Stimulated activated CD4-positive, alpha-beta T cell treated with anti-CD3 and anti-CD28 coated beads, Interleukin-4, amount 100 ng/mL, for 48 hours (primary cell): ENCODE results near the gene PLEKHM1.
"Not testable (repeated sequence)": the region's sequence is repeated elsewhere in the genome, so short reads cannot be mapped to it uniquely, and the experiment has no call there.

Source experiments
- DNase-seq, 2 donors: peaks; one replicate each; pipeline ENCODE4 v3.0.0-alpha.2; 2020; ENCODE audit warnings: low read depth in 2 of 2

The PLEKHM1 gene

DNA sequence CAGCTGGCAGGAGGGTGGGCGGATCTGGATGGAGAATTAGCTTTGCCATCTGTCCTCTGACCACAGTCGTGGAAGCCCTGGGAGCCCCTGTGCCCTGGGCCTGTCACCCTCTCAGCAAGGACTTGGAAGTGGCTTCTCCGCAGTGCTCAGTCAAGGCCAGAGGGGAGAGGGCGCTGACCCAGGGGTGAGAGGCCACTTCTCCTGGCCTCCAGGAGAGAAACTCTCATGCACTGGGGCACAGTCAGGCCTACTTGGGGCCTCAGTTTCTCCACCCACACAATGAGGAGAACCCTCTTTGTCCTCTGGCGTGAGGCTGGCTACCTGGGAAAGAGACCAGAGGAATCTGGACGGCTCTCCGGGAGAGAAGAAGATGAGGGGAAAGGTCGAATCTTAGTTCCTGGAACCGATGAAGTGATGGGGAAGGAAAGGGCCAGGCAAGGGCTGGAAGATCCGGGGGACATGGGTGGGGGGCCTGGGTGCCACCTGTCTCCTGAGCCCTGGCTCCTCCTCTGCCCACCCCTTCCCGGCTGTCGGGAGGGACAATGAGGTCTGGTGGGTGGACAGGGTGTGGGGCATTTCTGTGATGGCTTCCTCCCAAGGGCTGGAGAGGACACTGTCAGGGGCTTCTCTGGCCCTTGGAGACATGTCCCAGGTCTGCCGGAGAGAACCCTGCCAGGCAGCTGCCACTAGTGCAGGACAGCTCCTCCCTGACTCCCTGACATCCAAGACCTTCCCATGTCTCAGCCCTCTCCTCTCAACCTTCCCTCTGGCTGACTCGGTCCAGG lies 48.8 kb downstream of the PLEKHM1 start:
- no peak for DNase-seq

DNA sequence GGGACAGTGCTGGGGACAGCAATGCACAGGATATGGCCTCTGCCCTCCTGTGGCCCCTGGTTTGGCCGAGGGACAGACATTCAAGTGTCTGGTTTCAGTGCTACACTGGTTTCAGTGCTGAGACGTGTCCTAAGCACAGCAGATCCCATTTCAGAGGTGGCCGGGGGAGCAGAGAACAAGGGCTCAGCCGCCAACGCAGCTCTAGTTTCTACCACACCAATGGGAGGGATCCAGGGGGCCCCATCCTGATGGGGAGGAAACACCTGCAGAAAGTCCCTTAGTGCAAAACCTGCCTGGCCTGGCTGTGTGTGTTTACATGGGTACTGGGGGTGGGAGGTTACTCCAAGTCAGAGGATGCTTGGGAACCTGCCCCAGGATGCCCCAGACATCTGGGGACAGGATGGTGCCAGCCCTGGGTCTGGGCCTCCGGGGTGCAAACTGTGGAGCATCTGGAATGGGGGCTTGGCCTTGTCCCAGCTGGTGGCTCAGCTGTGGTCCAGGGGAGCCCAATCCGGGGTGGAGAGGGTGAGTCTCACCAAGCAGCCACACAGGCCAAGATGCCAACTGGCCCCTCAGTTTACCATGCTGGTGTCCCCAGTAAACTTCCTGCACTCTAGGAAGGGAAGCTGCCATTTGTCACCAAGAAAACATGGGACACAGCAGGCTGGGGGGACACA lies 49.5 kb downstream of the PLEKHM1 start:
- DNase-seq: not testable (repeated sequence)

DNA sequence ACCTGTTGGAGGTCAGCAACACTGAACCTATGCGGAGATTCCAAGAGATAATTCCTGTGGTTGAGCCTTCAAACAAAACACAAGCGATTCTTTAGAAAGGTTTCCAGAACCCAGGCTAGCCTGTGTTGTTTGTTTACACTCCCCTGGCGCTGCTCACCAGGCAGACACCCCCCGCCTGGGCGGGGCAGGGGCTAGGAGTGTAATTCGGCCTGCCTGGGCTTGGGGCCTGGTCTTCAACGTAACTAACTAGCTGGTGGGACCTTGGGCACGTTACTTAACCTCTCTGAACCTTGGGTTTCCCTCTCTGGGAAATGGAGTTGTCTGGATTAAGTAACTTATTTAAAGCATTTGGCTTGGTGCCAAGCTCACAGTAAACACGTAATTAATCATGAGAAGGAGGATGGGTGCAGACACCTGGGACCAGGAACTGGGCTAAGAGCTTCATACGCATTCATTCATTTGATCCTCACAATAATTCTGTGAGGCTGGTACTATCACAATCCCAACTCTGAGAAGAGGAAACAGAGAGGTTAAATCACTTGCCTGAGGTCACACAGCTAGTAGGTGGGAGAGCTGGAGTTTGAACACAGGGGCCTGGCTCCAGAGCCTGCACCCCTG lies 50.3 kb downstream of the PLEKHM1 start:
- DNase-seq: no peak

DNA sequence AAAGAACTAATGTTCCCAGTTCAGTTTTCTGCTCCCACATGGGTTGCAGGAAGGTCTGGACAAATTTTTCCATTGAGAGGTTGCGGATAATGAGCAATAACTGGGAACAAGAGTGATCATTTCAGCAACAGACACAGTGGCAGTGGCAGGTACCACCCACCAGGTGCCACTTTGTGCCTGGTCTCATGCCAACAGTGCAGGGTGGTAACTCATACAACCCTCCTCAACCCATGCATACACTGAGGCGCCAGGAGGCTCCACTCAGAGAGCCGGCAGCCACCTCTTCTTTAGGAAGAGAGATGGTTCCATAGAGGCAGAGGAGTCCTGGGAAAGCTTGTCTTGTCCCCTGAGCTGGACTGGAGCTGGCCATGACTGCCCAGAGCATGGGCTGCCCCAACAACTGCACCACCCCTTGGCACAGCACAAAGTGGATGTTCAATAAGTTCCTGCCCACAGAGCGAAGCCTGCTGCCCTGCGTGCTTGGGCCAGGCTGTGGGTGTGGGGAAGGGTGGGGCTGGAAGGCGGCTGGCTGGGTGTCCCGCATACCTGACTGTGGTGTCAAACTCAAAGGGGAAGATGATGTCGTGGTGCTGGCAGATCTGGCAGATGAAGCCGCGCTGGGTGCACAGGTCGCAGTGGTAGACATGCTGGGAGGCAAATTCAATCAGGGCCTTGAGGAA lies 51.5 kb downstream of the PLEKHM1 start:
- no peak for DNase-seq

DNA sequence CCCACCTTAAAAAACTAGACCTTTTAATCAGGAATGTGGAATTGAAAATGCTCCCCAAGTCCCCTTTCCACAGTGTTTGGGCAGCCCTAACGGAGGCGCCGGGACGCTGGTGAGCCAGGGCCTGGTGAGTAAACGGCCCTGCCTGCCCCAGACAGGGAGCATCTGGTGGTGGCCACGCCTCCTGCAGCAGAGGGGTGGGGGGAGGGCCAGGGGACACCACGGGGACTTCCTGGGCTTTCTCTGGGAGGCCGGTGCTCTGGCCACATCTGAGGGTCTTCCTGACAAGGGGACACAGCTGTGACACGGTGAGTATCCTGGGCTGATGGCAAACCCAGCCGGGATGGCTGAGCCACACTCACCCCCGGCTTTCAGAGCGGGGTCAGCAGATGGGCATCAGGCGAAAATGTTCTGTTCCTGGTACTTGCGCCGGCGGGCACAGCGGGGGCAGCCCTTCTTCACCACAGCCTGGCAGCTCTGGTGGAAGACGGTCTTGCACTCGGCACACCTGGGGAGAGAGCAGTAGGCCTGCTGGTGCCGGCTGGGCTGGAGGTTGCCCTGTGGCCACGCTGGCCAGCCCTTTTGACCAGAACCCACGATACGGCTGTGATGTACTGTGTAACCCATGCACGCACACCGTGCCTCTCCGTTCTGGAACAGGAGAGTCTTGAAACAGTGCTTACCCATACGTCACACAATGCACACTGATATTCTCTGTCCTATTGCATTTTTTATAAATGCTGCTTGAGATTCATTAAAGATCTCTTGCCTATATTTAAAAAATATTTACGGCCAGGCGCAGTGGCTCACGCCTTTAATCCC lies 52.8 kb downstream of the PLEKHM1 start:
- DNase-seq: no peak

DNA sequence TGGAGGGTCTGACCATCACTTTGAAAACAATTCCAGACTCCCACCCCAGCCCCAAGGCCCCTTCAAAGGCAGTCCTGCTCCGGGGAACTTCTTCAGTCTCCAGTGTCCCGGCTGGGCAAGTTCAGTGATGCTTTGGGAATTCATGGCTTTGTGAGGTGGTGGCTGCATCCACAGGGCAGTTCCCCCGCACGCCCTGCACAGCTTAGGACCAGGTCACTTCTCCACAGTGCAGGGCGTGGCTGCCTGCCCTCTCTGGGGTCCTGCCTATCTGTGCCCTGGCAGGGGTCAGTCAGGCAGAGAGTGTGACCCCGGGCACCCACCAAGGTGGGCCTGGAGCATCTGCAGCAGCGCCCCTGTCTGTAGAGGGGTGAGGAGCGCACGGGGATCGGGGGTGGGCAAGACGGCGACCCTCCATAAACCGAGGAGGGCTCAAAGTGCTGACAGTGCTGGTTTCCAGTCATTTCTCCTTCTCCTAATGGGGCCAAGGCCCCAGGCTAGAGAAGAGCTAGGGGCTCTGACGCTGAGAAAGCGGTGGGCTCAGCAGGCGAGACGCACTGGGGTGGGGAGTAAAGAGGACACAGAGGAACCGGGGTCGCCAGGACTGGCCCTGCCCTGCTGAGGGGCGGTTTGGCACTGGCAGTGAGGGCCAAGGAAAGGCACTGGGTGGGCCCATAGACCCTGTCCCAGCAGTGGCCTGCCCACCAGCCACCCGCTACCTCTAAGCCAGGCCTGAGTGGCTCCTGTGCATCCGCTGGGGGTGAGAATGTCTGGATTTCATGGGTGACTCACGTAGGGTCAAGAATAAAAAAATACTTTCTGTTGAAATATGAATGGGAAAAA lies 53.7 kb downstream of the PLEKHM1 start:
- no peak for DNase-seq

DNA sequence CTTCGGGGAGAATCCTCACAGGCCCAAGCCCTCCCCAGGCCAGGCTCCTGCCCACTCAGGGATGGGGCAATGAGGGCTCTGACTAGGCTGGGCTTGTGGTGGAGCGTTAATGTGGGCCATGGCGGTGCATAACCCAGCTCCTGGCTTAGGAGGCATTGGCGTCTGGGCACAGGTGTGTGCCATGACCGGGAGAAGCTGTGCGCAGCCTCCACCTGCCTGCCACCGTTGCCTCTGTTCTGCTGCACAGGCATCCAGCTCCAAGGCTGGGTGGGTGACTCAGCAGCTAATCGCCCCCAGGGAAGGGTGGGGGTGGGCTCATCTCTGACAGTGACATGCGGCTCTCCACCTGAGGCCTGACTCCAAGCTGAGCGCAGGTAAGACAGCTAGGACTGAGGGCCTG lies 54.4 kb downstream of the PLEKHM1 start:
- no peak for DNase-seq

DNA sequence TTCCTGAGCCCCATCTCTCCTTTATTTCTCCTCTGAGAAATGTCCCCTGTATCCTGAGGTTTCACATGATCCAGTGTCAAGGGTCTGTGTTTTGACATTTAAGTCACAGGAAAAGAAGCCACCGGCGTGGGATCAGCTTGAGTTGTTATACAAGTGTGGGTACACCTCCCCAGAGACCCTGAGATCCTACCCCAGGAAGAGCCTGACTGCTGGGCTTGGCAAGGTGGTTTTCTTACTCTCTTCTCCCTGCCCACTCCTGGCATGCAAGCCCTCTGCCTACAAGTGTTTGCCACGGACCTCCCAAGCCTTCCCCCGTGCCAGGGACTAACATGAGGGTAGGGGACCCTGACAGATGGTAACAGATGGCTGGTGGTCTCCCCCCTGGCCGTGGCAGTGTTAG lies 55.0 kb downstream of the PLEKHM1 start:
- DNase-seq: no peak

DNA sequence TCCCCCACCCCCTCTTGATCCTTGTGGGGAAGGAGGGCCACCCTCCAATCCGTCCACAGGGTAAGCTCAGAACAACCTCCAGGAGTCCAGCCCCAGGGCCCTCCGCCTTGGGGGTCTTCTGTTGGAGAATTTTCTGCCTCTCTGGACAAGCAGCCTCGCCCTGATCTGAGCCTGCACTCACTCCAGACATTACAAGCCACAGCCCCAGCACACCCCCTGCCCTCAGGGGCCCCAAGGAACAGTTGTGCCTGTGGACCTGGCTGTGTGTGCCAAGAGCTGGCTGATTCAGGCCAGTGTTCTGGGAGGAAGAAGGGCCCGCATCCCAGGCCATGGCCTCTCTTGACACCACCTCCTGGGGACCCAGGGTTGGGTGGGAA lies 57.4 kb downstream of the PLEKHM1 start:
- no peak for DNase-seq

DNA sequence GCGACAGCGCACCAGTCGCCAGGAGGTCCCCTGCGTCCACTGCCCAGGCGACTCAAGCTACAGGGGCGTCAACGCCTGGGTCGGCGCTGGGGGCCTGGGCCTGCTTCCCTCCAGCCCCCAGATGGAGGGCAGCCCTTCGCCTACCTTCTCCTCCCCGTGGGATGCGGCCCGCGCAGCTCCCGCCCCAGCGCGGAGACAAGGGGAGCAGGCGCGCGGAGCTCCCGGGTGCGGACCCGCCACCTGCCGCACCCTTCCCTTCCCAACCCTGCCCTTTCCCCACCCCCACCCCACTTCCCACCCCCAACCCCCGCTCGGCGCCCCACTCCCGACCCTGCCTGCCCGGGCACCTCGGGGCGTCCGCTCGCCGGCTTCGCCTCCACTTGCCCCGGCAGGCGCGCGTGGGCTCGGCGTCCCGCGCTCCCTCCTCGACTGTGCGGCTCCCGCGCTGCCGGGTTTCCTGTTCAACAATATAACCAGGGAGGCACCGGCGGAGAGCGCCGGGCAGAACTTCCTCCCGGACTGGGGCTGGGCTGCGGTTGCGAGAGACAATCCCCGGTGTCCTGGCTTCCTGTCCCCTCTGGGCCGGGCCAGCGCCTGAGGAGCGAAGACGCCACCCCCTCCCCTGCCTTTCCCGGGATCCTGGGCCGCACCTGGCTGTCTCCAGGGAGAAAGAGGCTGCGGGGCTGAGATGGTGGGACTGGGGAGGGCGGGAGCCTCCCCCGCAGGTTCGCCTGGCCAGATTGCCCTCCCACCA lies 57.9 kb downstream of the PLEKHM1 start, which contains the start of gene ARHGAP27:
Gene ARHGAP27, minus strand, starts transcription at position 466 of the 754 bp plus-strand sequence. CDS start 2,591 bp downstream, outside the sequence.
- DNase-seq: no peak

DNA sequence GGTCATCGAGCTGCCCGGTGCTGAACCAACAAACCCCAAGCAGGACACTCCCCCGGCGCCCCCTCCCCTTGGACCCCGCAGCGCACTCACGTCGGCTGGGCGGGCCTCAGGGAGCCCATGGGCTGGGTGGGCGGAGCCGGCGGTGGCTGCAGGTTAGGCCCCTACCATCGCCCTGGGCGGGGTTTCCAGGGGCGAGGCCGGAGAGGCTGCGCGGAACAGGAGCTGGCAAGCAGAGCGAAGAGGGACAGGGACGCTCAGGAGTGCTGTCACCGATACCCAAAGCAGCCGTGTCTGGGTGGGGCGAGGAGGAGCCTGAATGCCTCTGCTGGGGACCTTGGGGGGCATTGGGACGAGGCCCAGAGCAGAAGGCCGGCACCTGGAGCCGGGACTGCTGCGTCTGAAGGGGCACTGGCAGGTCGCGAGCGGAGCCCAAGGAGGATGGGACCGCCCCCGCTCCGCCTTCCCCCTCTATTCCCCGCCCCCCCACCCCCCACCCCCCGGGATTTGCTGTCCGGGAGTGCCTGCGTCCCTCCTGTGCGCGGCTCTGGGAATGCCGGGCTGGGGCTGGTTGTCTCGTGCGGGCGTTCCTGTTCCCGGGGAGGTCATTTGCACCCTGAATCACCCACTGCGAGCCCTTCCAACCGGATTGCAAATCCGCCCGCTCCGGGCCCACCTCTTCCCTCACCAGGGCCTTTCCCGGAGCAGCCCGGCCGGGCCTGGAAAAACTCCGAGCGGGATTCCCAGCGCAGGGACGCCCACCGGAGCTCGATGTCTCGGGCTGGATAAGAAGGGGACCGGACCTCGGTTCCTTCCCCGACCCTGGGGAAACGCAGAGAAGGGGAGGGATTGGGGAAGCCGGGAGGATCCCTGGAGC lies 58.8 kb downstream of the PLEKHM1 start:
- DNase-seq: peak; percentile 62 to 74

DNA sequence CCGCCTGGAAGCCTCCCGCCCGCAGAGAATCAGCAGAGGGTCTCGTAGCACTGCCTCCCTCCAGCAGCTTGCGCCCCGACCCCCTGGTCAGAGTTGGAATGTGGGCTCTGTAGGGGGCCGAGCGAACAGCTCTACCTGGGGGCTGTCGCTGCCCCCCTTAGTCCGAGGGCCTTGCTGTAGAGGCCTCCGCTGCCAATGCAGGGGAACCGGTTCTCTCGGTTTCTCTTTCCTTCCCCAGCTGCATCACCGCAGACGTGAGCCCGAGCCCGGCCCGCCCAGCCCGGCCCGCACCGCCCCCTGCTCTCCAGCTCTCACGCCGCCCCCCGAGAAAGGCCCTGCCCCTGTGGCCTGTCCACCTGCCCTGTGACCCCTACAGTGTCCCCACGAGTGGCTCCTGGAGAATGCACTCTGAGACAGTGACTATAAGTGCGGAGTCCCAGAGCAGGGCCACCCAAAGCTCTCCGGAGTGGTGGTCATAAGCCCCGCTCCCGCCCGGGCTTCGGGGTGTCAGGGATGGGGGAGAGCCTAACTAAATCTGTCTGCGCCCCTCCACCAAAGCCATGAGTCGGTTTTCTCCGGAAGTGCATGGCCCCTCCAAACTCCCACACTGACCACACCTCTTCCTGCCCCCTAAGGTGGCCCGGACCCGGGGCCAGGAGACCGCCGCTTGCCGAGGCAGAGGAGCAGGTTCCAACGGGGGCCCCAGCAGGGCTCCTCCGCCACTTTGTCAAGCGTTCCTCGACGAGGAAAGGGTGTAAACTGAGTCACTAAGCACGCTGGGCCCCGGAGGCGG lies 59.6 kb downstream of the PLEKHM1 start:
- DNase-seq: no peak

DNA sequence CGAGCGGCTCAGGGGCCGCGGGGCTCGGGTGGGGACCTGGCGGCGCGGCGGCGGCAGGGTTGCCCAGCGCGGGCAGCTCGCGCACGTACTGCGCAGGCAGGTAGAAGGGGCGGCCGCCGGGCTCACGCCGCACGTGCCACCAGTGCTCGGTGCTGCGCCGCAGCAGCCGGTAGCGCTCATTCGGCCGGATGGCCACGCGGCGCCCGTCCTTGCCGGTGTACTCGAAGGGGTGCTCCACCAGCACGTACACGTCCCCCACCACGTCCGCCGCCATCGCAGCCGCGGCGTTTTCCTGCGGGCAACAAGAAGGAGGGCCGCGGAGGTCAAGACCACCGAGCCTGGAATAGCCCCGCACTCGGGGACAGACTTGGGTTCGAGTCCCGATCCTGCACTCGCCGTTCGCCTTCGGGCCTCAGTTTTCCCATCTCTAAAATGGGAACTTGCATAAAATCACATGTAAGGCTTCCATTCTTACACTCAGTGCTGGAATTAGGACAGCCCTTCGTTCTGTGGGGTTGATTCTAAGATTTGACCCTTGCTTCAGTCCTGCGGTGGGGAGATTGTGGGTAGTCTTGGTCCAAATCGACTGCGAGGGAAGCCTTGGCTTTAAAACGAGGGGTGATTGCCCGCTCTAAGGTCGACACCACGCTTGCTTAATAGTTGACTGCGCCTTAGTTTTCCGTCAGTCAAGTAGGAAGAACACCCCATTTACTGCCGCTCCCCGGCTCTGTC lies 60.3 kb downstream of the PLEKHM1 start:
- DNase-seq: no peak

DNA sequence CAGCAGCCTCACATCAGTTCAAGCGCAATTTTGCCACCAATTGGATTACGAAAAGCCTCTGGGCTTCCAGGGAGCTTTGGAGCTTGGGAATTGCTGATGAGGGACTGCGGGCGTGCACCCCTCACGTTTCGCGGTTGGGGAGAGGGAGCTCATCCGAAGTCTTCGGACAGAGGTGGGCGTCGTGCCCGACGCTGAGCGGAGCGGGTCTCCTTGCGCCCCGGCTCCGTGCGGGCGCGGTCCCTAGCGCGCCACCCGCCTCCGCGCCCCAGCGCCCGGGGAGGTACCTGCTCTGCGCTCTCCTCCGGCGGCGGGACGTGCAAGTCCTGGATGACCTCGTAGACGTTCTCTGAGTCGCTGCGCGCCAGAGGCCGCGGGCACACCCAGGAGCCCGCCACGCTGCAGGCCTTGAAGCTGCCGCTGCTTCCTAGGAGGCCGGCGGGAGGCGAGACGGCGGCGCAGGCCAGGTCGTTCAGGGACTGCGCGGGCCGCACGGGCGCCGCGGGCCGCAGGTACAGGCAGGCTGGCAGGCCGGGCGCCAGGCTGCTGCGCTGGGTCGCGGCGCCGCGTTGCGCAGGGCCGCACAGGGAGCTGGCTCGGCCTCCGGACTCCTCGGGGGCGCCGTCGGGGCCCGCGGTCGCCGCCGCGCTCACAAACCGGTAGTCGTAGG lies 61.0 kb downstream of the PLEKHM1 start:
- no peak for DNase-seq

DNA sequence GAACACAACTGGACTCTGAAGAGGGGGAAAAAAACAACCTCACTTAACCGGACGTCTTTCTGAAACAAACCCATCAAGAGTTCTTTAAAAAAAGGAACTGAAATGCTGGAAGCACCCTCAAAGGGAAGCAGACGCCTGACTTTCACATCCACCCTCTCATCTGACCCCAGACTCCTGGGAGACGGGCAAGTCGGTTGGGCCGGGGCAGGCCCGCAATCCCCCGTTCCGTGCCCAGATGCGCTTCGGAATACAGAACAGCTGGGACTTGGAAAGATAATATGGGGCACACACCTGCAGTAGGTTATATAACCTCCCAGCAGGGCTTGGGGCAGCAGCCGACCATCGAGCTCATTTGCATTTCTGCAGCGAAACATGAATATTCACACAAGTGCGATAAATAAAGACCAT lies 61.6 kb downstream of the PLEKHM1 start:
- no peak for DNase-seq

DNA sequence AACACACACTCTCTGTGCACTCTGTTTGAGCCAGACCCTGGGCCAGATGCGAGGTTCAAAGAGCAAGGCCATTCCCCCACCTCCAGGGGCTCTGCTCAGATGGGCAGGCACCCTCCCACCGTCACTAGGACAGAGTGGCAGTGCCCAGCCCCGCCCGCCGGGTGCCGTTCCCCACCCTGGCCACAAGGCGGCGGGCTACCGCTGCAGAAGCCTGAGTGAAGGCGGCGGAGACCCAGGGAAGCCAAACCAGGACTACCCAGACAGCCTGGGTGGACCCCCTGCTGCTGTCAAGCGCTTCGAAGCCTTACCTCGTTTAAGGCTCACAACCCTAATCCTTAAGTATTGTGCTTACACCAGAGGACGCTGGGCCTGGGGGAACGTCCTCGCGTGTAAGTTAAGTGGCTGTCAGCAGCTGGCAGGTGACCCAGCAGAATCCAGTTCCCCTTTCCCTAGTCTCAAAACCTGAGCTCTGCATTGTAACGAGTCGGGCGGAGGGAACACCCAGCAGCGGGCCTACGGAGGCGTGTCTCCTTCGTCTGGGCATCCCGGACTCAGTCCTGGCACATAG lies 62.4 kb downstream of the PLEKHM1 start:
- peak; percentile 71 to 79 for DNase-seq
